IPS-NIHi7 (cell line): ENCODE measurements around the gene PPIL4.

Experiments
- DNase-seq: peaks from one replicate; pipeline ENCODE4 v3.0.0; 2012; ENCODE audit warnings: mixed read lengths; ENCODE audit errors: extremely low spot score

PPIL4 gene

DNA sequence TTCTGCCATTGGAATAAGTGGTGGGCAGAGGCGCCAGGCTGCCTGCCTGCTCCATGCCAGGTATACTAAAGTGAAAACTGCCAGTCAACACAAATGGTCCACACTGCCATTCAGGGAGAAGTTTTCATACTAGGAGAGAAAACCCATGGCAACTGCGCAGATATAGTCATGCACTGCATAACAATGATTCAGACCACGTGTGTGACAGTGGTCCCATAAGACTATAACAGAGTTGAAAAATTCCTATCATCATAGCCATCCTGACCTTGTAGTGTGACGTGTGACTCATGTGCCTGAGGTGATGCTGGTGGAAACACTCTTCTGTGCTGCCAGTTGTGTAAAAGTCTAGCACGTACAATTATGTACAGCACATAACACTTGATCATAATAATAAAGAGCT lies 86.1 kb downstream of the PPIL4 start:
- no peak for DNase-seq

DNA sequence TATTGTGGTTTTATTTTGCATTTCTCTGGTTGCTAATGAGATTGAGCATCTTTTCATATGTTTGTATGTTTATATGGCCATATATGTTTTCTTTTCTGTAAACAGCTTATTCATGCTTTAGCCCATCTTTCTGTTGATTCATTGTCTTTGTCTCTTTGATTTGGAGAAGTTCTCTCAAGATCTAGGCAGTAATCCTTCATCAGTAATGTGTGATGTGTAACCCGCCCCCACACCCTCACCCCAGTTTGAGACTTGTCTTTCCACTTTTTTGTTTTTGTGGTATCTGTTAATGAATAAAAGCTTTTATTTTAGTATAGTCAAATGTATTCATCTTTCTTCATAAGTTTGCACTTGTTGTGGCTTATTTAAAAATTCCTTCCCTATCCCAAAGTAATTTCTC lies 87.0 kb downstream of the PPIL4 start:
- DNase-seq = no peak

DNA sequence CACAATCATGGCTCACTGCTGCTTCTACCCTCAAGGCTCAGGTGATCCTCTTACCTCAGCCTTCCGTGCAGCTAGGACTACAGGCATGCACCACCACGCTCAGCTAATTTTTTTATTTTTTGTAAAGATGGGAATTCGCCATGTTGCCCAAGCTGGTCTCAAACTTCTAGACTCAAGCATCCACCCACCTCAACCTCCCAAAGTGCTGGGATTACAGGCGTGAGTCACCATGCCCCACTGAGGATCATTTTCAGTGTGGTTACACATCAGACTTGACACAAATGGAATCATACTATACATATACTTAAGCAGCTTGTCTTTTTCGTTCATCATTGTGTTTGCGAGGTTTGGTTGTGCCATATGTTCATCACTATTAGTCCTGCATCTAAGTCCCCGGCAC lies 87.6 kb downstream of the PPIL4 start:
- no peak for DNase-seq

- no peak for DNase-seq
Observed at GRCh38 chr6:149457316-149457884, 88.4 kb downstream of the PPIL4 start.

DNA sequence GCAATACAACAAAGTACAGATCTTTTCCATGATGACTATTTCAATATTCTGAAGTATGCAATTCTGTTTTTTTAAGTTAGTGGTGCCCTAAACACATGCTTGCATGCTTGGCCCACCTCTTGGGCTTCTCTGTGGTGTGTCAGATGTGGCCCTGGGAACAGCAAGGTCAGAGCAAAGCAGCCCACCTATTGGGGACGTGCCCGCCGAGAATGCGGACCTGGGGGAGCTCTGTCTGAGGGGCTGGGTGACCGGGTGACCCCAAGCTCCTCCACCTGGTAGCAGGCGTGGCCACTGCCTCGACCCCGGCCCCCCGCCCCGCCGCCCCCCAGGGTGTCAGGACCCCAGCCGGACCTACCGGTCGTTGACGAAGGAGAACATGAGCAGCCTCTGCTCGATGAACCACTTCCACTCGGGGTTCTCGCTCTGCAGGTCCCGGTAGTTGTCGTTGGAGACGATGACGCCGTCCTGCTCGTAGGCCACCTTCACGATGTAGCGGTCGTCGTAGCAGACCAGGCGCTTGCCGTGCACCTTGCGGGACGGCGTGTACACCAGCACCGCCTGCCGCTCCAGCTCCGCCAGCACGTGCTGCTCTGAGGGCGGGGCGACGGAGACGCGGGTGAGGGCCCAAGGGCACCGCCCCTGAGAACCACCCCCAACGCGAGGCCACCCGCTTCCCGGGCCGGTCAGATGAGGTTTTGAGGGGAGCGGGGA lies 89.4 kb downstream of the PPIL4 start:
- no peak for DNase-seq

GRCh38 chr6:149455031-149455732 lies 90.7 kb downstream of the PPIL4 start:
- no peak for DNase-seq
